Erythroblast (primary cell): Measurements from ENCODE around the gene TMEM139.
A peak's percentile ranks its signal among the peaks of the same experiment; 100 is the strongest.

Experiments
- DNase-seq, 2 experiments: peaks; one replicate each; lab custom pipeline; 2025; lab: John Stamatoyannopoulos, UW
- GATA1 ChIP-seq: IDR thresholded peaks from 2 replicates; pipeline ENCODE4 v1.6.1; 2011; ENCODE audit warnings: low read depth, mild to moderate bottlenecking, control low read depth, low read length, moderate library complexity
- POLR2A ChIP-seq: IDR thresholded peaks from 2 replicates; pipeline ENCODE4 v1.6.1; 2011; ENCODE audit warnings: mild to moderate bottlenecking, low read length

Gene TMEM139

DNA sequence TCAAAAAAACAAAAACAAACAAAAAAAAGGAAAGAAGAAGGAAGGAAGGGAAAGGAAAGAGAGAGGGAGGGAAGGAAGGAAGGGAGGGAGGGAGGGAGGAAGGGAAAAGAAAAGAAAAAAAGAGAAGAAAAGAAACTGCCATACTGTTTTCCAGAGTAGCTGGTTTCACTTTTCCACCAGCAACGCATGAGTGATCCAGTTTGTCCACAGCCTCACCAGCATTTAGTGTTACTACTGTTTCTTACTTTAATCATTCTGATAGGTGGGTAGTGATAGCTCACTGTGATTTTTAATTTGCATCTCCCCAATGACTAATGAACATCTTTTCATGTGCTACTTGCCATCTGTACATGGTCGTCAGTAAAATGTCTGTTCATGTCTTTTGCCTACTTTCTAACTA is 11.9 kb upstream of the TMEM139 start:
- no peak for DNase-seq
- TF ChIP-seq GATA1 (no peak), POLR2A (no peak)

DNA sequence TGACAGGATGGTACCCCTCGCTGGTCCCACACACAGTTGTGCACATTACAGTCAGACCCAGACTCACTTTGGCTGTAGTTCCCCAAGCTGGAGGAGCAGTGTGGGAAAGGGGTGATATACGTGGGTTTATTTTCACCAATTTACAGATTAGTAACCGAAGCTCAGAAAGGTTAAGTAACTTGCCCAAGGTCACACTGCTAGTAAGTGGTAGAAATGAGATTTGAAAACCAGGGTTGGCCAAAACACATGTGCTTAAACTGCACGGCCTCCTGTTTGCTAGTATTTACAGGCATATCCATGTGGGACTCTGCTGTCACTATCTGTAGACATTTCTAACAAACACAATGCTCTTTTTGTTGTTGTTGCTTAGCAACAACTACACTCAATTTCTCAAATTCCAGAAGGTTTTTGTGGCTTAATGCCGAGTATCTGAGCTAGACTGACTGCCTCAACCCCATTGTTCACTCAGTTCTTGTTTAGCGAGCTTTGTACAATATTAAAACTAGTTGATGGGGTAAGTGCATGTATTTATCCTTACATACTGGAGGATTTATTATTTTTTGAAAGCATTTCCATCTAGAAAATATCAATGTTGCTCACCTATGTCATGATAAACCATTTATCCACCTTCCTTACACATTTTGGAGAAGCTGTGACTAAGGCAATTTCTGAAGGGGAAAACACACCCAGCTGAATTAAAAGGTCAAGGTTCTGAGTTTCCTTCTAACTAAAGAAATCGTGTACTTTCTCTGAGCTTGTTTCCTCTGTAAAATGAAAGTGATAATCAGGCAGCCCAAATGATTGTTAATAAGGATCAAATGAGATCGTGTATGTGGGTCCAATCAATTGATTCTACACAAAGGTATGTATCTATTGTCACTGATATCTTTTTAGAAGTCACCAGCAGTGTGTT is 5.3 kb upstream of the TMEM139 start:
- peak in 1 of 2 experiments; percentile 18 for DNase-seq
- TF ChIP-seq GATA1 (no peak), POLR2A (no peak)

GRCh38 chr7:143280160-143280559 is 4.6 kb upstream of the TMEM139 start:
- DNase-seq = no peak

GRCh38 chr7:143280566-143280965 is 4.2 kb upstream of the TMEM139 start:
- no peak for DNase-seq
- no peak for TF ChIP-seq GATA1
- TF ChIP-seq POLR2A = no peak

More at GRCh38 chr7:143280160-143280559, 4.6 kb upstream of the TMEM139 start:
- TF ChIP-seq POLR2A (no peak), GATA1 (no peak)

- TF ChIP-seq POLR2A (no peak), GATA1 (no peak)
- peak in 1 of 2 experiments; percentile 49 for DNase-seq
Observed at GRCh38 chr7:143281529-143281928, 3.2 kb upstream of the TMEM139 start.

DNA sequence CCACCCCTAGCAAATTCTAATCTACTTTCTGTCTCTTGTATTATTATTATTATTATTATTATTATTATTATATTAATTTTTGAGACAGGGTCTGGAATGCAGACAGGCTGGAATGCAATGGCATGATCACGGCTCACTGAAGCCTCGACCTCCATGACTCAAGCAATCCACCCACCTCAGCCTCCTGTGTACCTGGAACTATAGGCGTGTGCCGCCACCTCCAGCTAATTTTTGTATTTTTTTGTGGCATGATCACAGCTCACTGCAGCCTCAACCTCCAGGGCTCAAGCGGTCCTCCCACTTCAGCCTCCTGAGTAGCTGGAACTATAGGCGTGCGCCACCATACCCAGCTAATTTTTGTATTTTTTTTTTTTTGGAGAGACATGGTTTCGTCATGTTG is 2.6 kb upstream of the TMEM139 start:
- DNase-seq = no peak
- TF ChIP-seq POLR2A (no peak), GATA1 (no peak)

DNA sequence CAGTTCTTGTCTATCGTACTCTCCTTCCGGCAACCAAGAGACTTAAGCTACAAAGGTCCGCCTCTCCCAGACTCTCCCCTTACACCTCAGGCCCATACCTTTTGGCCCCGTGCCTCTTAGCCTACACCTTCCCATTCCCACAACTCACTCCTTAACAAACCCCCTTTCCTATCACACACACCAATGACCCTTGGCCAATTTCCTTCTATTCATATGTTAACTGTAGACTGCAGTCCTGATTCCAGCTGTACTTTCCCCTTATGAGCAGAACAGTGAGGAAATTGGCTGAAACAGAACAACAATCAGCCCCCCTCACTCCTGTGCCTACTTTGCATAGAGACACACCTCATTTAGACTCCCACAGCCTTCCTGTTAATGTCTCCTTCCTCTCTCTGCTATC is 1.4 kb upstream of the TMEM139 start:
- DNase-seq = no peak
- TF ChIP-seq GATA1 = no peak
- no peak for TF ChIP-seq POLR2A

DNA sequence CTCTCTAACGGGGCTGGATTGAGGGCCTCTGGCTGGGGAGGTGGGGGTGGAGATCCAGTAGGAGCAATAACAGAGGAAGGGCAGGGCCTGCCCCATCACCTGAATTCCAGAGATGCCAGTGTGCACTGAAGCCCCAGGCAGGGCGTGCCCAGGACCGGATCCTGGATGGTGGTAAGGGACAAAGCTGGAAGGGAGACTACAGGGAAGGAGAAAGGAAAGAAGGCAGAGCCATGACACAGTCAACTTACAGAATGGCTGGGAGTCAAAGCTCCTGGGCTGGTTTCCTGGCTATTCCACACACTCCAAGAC is 666 bp downstream of the TMEM139 start:
- DNase-seq = no peak
- no peak for TF ChIP-seq POLR2A
- no peak for TF ChIP-seq GATA1

GRCh38 chr7:143285806-143286521 is 1.2 kb downstream of the TMEM139 start:
- no peak for TF ChIP-seq POLR2A
- TF ChIP-seq GATA1 = no peak
- no peak for DNase-seq

DNA sequence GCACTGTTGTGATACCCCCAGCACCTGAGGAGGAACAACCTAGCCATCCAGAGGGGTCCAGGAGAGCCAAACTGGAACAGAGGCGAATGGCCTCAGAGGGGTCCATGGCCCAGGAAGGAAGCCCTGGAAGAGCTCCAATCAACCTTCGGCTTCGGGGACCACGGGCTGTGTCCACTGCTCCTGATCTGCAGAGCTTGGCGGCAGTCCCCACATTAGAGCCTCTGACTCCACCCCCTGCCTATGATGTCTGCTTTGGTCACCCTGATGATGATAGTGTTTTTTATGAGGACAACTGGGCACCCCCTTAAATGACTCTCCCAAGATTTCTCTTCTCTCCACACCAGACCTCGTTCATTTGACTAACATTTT is 1.7 kb downstream of the TMEM139 start:
- no peak for TF ChIP-seq GATA1
- TF ChIP-seq POLR2A = no peak
- DNase-seq = no peak

GRCh38 chr7:143287339-143287934 is 2.7 kb downstream of the TMEM139 start:
- DNase-seq = peak in 1 of 2 experiments; percentile 36
- no peak for TF ChIP-seq GATA1
- no peak for TF ChIP-seq POLR2A

DNA sequence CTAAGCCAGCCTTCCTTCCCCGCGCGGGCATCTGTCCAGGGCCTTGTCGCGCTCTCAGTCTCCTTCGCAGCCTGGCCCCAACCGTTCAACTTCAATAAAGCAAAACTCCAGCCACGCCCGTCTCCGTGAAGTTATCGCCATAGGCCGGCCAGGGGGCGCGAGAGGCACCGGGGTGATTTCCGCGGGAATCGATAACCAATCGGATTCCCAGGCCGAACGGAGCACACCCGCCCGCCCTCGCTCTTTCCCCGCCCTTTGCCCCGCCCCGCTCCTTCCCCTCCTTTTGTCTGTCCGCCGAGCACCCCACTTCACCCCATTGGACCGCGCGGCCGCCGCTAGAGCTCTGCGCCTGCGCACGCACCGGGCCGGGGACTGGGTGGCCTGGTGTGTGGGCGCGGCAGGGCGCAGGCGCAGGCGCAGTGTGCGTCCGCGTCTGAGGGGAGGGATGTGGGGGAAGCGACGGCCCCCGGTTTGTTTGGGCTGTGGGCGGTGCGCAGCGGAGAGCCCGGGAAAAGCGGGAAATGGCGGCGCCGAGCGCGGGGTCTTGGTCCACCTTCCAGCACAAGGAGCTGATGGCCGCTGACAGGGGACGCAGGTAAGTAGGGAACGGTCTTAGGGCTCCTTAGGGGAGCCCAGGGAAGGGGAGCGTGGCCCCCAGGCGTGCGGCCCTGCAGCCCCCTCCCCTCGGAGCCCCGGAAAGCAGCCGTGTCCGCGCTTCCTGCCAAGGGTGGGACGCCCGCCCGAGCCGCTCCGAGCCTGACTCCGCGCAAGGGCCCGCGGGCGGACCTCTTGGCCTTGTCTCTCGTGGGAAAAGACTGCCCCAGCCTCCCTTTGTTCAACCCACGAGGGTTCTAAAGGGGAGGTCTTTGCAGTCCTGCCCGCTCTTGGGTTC is 3.4 kb downstream of the TMEM139 start, which contains the start of gene CASP2:
Gene CASP2 (plus strand): TSS at position 417 of the 892 bp plus-strand sequence. CDS start 105 bp downstream, at position 522.
- peak; percentile 98 for DNase-seq
- TF ChIP-seq POLR2A (peak; percentile 64), GATA1 (no peak)

DNA sequence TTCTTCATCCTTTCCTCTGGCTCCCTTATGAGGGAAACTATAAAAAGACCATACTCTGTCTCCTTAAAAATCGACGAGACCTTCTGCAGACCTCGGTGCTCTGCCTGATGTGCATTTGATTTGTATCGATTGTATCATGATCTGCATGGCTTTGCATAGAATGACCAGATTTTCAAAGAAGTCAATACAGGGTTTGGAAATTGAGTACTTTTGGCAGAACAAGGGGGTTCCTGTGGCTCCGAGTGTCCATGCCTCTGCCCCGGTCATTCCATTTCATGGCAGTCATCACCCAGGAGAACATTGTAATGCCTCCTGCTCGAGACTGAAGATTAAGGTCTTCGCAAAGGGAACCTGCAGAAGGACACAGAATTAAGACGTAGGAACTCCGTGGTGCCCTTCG is 4.1 kb downstream of the TMEM139 start:
- peak; percentile 49 to 61 for DNase-seq
- TF ChIP-seq GATA1 = no peak
- no peak for TF ChIP-seq POLR2A

DNA sequence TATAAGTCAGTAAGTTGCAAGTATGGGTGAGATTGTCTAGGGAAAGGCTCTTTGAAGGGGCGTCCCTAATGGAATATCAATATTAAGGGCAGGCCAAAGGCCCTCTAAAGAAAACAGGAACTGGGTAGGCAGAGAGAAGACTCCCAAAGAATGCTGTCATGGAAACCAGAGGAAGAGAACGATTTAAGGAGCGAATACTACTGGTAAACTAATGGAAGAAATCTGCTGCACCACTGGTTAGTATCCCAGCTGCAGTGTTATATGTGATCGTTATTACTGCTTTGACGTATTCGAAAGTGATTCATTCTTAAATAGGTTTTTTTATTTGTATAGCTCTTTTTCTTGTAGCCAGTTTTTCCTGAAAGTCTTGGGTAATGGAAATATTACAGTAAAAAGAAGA is 4.7 kb downstream of the TMEM139 start:
- TF ChIP-seq GATA1 = no peak
- no peak for TF ChIP-seq POLR2A
- DNase-seq = peak in 1 of 2 experiments; percentile 45

- peak; percentile 14 to 49 for DNase-seq
Observed at GRCh38 chr7:143289888-143290287, 5.1 kb downstream of the TMEM139 start.
